GM23338 (cell line): ENCODE measurements around the gene GBP5. TPM values are rescaled to one million over a fixed set of nuclear protein-coding genes. Genes with fewer than 3 reads are reported as not detected.

Experiments used
- ATAC-seq: fragments of 200-7000 bp; cut with Tn5 transposase; 3 replicates; pipeline ENCODE4 v1.9.1; 2020
- DNase-seq: peaks from one replicate; pipeline ENCODE4 v3.0.0-alpha.2; 2015; ENCODE audit warnings: low spot score
- H2AFZ ChIP-seq: fragments of 200-600 bp; sonication (generic); 2 replicates; pipeline ENCODE4 v1.8.0; 2016; ENCODE audit warnings: antibody characterized with exemption, mild to moderate bottlenecking, moderate library complexity
- H3F3A ChIP-seq: fragments of 200-600 bp; sonication (generic); replicated peaks from 2 replicates; pipeline ENCODE4 v1.8.0; 2017; ENCODE audit warnings: antibody characterized with exemption, mixed run types, low read depth
- H3K27ac ChIP-seq: fragments of 200-600 bp; sonication (generic); 2 replicates; pipeline ENCODE4 v1.6.1; 2016; ENCODE audit warnings: low read depth
- H3K27me3 ChIP-seq: fragments of 200-600 bp; sonication (generic); 2 replicates; pipeline ENCODE4 v1.8.0; 2016; ENCODE audit warnings: mild to moderate bottlenecking, mixed run types, moderate library complexity; ENCODE audit not compliant: insufficient read depth
- H3K36me3 ChIP-seq: fragments of 200-600 bp; sonication (generic); 2 replicates; pipeline ENCODE4 v1.8.0; 2016; ENCODE audit warnings: mild to moderate bottlenecking; ENCODE audit not compliant: insufficient read depth
- H3K4me1 ChIP-seq: fragments of 200-600 bp; sonication (generic); 2 replicates; pipeline ENCODE4 v1.8.0; 2016; ENCODE audit warnings: mild to moderate bottlenecking, moderate library complexity; ENCODE audit not compliant: insufficient read depth
- H3K4me2 ChIP-seq: fragments of 200-600 bp; sonication (generic); 2 replicates; pipeline ENCODE4 v1.7.1; 2017; ENCODE audit warnings: mixed run types
- H3K4me3 ChIP-seq: fragments of 200-600 bp; sonication (generic); 2 replicates; pipeline ENCODE4 v1.6.1; 2016; ENCODE audit warnings: mixed run types
- H3K79me2 ChIP-seq: fragments of 200-600 bp; sonication (generic); replicated peaks from 2 replicates; pipeline ENCODE4 v1.8.0; 2017; ENCODE audit warnings: mild to moderate bottlenecking; ENCODE audit not compliant: insufficient read depth
- H3K9me2 ChIP-seq: fragments of 200-600 bp; sonication (generic); 2 replicates; pipeline ENCODE4 v1.8.0; 2017; ENCODE audit not compliant: insufficient read depth
- H4K20me1 ChIP-seq: fragments of 200-600 bp; sonication (generic); replicated peaks from 2 replicates; pipeline ENCODE4 v1.8.0; 2017; ENCODE audit warnings: mild to moderate bottlenecking; ENCODE audit not compliant: insufficient read depth
- H3K27ac Mint-ChIP-seq: 2 replicates; pipeline ENCODE4 v1.8.0; 2020; ENCODE audit warnings: inconsistent platforms, mild to moderate bottlenecking, moderate library complexity, mixed read lengths
- H3K27me3 Mint-ChIP-seq: 3 replicates; pipeline ENCODE4 v1.8.0; 2022; ENCODE audit warnings: low read depth, mild to moderate bottlenecking, moderate library complexity, mixed read lengths, inconsistent platforms; ENCODE audit not compliant: insufficient read depth, poor library complexity
- H3K36me3 Mint-ChIP-seq: 3 replicates; pipeline ENCODE4 v1.8.0; 2021; ENCODE audit warnings: low read depth, mild to moderate bottlenecking, inconsistent platforms, moderate library complexity, mixed read lengths
- H3K4me1 Mint-ChIP-seq: 3 replicates; pipeline ENCODE4 v1.8.0; 2020; ENCODE audit warnings: mild to moderate bottlenecking, inconsistent platforms, mixed read lengths
- H3K4me3 Mint-ChIP-seq: 3 replicates; pipeline ENCODE4 v1.8.0; 2021; ENCODE audit warnings: moderate library complexity, mild to moderate bottlenecking, inconsistent platforms, mixed read lengths
- H3K9me3 Mint-ChIP-seq: 3 replicates; pipeline ENCODE4 v1.8.0; 2020; ENCODE audit warnings: moderate library complexity, mild to moderate bottlenecking, inconsistent platforms, mixed read lengths
- CREB1 ChIP-seq: fragments of 250-450 bp; sonication (Bioruptor Pico); IDR thresholded peaks from 2 replicates; pipeline ENCODE4 v1.5.0; 2020; ENCODE audit warnings: low read depth, mild to moderate bottlenecking, moderate library complexity
- EZH2 ChIP-seq: fragments of 200-600 bp; sonication (generic); IDR thresholded peaks from one replicate; pipeline ENCODE4 v1.8.0; 2017; ENCODE audit warnings: antibody characterized with exemption, mild to moderate bottlenecking, low read depth; ENCODE audit not compliant: unreplicated experiment
- EZH2phosphoT487 ChIP-seq: fragments of 200-600 bp; sonication (generic); IDR thresholded peaks from one replicate; pipeline ENCODE4 v1.8.1; 2018; ENCODE audit warnings: antibody characterized with exemption; ENCODE audit not compliant: unreplicated experiment
- POLR2AphosphoS5 ChIP-seq: IDR thresholded peaks from 2 replicates; pipeline ENCODE4 v1.6.1; 2016; ENCODE audit warnings: antibody characterized with exemption, low read depth
- ZNF331 ChIP-seq: fragments of 250-450 bp; sonication (Bioruptor Pico); IDR thresholded peaks from 2 replicates; pipeline ENCODE4 v1.5.0; 2020; ENCODE audit warnings: low read depth, mild to moderate bottlenecking, moderate library complexity
- polyA plus RNA-seq: library from polyadenylated mRNA; unstranded; fragments of >200 nt; fragmentation: Nextera tagmentation; extraction: Ambion mirVana; gene quantifications from 2 replicates; pipeline ENCODE4 v1.2.1, GENCODE V29; 2016
- total RNA-seq: library from RNA; depleted of rRNA; stranded (reverse); fragments of >200 nt; shearing (Covaris generic); gene quantifications from 2 replicates; pipeline ENCODE4 v1.2.3, GENCODE V29; 2014
- TF ChIP-seq, protein P1 (sequence below), 2 experiments: fragments of 200-600 bp in 1 of 2; sonication (generic) in 1 of 2; conservative IDR thresholded peaks; 2 replicates each; pipeline versions ENCODE4 v1.5.1 to v1.6.1; 2016 to 2017; ENCODE audit warnings: antibody characterized with exemption in 2 of 2, low read depth in 2 of 2, mild to moderate bottlenecking in 2 of 2, moderate library complexity in 1 of 2

The GBP5 gene
- total and polyA plus RNA-seq, 2 experiments from 2014 or later = not detected

DNA sequence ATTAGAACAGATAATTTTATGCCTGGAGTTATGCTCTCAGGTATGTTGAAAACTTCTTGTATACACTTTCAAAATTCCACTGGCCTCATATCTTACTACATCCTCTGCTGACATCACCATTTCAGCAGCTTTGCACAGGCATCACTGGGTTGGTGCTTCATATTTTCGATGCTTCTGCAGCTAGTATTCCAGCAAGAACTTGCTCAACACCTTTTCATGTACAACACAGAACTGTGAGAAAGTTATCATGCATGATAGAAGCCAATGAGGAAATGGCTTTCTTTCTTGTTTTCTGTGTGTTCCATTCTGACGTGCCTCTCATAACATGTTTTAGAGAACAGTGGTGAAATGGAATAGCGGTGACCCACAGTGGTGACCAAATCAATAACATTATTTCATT, 5.1 kb upstream of the GBP5 start:
- no peak overlapping the region for H3K4me3 ChIP-seq
- no peak overlapping the region for H3K4me2 ChIP-seq
- ATAC-seq (no peak), DNase-seq (no peak)
- Mint-ChIP-seq H3K4me1 (no peaks in the 10 kb centered on the region), H3K4me3 (no peak overlapping the region), H3K9me3 (0 out of 3 replicates have a peak, but pooled peaks cover 3% of the 10 kb centered on the region), H3K27ac (no peak overlapping the region), H3K36me3 (no peaks in the 10 kb centered on the region), H3K27me3 (no peaks in the 10 kb centered on the region)
- TF ChIP-seq, protein P1, sequence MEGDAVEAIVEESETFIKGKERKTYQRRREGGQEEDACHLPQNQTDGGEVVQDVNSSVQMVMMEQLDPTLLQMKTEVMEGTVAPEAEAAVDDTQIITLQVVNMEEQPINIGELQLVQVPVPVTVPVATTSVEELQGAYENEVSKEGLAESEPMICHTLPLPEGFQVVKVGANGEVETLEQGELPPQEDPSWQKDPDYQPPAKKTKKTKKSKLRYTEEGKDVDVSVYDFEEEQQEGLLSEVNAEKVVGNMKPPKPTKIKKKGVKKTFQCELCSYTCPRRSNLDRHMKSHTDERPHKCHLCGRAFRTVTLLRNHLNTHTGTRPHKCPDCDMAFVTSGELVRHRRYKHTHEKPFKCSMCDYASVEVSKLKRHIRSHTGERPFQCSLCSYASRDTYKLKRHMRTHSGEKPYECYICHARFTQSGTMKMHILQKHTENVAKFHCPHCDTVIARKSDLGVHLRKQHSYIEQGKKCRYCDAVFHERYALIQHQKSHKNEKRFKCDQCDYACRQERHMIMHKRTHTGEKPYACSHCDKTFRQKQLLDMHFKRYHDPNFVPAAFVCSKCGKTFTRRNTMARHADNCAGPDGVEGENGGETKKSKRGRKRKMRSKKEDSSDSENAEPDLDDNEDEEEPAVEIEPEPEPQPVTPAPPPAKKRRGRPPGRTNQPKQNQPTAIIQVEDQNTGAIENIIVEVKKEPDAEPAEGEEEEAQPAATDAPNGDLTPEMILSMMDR (conservative IDR thresholded peaks at IDR 0.05; ENCODE audit: low read depth in 2 of 2) = 0 out of 4 replicates have a peak, but pooled peaks of 1 of the 2 experiments have one; percentile 9
- no peak for TF ChIP-seq POLR2AphosphoS5
- no peaks in the 10 kb centered on the region for H3K36me3 ChIP-seq
- H4K20me1 ChIP-seq = no peaks in the 10 kb centered on the region
- no peak overlapping the region for H2AFZ ChIP-seq
- no peaks in the 10 kb centered on the region for H3K4me1 ChIP-seq
- H3K9me2 ChIP-seq = no peaks in the 10 kb centered on the region
- no peaks in the 10 kb centered on the region for H3K27me3 ChIP-seq
- H3K79me2 ChIP-seq = no peaks in the 10 kb centered on the region
- no peaks in the 10 kb centered on the region for H3F3A ChIP-seq
- H3K27ac ChIP-seq = no peak overlapping the region

- Histone ChIP-seq H3K4me2 (no peak overlapping the region), H3K4me3 (no peak overlapping the region), H3K27ac (no peak overlapping the region), H3K4me1 (no peaks in the 10 kb centered on the region), H3K36me3 (no peaks in the 10 kb centered on the region), H2AFZ (no peak overlapping the region), H3K27me3 (no peaks in the 10 kb centered on the region), H3K79me2 (no peaks in the 10 kb centered on the region), H4K20me1 (no peaks in the 10 kb centered on the region), H3K9me2 (no peaks in the 10 kb centered on the region), H3F3A (no peaks in the 10 kb centered on the region)
- Mint-ChIP-seq H3K36me3 (no peaks in the 10 kb centered on the region), H3K4me3 (no peak overlapping the region), H3K27ac (no peak overlapping the region), H3K27me3 (no peaks in the 10 kb centered on the region), H3K4me1 (no peaks in the 10 kb centered on the region), H3K9me3 (0 out of 3 replicates have a peak, but pooled peaks cover 3% of the 10 kb centered on the region)
- no peak; the same call in 2 of the 3 replicates for ATAC-seq
- TF ChIP-seq, protein P1 (conservative IDR thresholded peaks at IDR 0.05; ENCODE audit: low read depth in 2 of 2) = peak; percentile 35 to 37
- no peak for TF ChIP-seq EZH2phosphoT487
- peak; percentile 11 for DNase-seq
These were observed 4.0 kb upstream of the GBP5 start for GRCh38 chr1:89276690-89277089.

- Histone ChIP-seq H3K4me2 (no peak overlapping the region), H3K4me3 (no peak overlapping the region), H3K79me2 (no peaks in the 10 kb centered on the region), H2AFZ (peak overlapping the region; percentile 69; the same call in 1 of the 2 replicates), H3K36me3 (no peaks in the 10 kb centered on the region), H3K27me3 (no peaks in the 10 kb centered on the region), H3K4me1 (no peaks in the 10 kb centered on the region), H3K9me2 (no peaks in the 10 kb centered on the region), H4K20me1 (no peaks in the 10 kb centered on the region), H3F3A (no peaks in the 10 kb centered on the region), H3K27ac (no peak overlapping the region)
- Mint-ChIP-seq H3K4me3 (no peak overlapping the region), H3K9me3 (0 out of 3 replicates have a peak, but pooled peaks cover 3% of the 10 kb centered on the region), H3K36me3 (no peaks in the 10 kb centered on the region), H3K4me1 (no peaks in the 10 kb centered on the region), H3K27ac (no peak overlapping the region), H3K27me3 (no peaks in the 10 kb centered on the region)
- DNase-seq = no peak
- ATAC-seq = no peak
- TF ChIP-seq POLR2AphosphoS5 = no peak
- no peak for TF ChIP-seq CREB1 (CRISPR knock-in tag)
- no peak for TF ChIP-seq EZH2phosphoT487
- TF ChIP-seq EZH2 = no peak
- no peak for TF ChIP-seq ZNF331 (CRISPR knock-in tag)
- TF ChIP-seq, protein P1 (conservative IDR thresholded peaks at IDR 0.05; ENCODE audit: low read depth in 2 of 2) = no peak
These were observed 1.8 kb upstream of the GBP5 start for GRCh38 chr1:89274411-89274857.
